Daoy (cell line): Measurements from ENCODE around the gene CFAP46. TPM values are rescaled to one million over a fixed set of nuclear protein-coding genes. Genes with fewer than 3 reads are reported as not detected.
"Not testable (repeated sequence)": the region's sequence is repeated elsewhere in the genome, so short reads cannot be mapped to it uniquely, and the experiment has no call there.

Experiments
- DNase-seq: peaks from one replicate; pipeline ENCODE4 v3.0.0-alpha.2; 2015; ENCODE audit warnings: low read depth
- total RNA-seq: library from RNA; depleted of rRNA; stranded (reverse); fragments of >200 nt; shearing (Covaris generic); gene quantifications from 2 replicates; pipeline ENCODE4 v1.2.3, GENCODE V29; 2014

CFAP46 gene
- total RNA-seq, 1 experiment from 2014 or later, result 4.4 TPM

DNA sequence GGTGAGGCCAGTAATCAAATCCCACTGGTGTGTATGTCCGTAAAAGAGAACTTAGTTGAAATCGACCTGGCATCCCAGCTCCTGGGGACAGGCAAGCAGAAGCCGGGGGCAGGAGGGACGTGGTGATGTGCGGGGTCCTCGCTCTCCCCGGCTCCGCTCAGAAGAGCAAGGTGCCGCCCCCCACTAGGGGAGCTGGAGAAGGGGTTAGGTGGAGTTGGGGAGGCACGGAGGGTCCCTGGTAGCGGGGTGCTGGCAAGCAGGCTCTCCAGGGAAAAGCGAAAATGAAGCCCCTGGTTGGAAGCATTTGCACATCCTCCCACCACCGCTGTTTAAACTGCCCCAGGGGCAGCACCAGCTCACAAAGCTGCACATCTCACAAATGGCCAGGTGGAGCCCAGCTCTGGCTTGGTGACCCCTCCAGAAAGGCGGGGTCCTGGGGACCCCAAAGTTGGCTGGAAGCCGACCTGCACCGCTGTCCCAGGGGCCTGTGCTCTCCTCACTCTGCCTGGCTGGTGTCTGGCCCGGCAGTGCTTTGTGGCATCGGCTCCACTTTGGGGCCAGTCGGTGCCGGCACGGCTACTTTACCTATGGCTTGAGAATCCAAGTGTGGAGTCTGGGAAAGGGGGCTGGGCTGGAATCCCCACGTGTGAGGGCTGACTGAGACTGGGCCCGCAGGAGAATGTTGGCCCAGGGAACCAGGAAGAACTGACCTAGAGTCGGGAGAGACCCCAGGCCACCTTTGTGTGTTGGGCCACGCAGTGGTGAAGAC, 2.9 kb upstream of the CFAP46 start:
- DNase-seq, result no peak

GRCh38 chr10:132944510-132944909, 2.1 kb upstream of the CFAP46 start:
- no peak for DNase-seq

DNA sequence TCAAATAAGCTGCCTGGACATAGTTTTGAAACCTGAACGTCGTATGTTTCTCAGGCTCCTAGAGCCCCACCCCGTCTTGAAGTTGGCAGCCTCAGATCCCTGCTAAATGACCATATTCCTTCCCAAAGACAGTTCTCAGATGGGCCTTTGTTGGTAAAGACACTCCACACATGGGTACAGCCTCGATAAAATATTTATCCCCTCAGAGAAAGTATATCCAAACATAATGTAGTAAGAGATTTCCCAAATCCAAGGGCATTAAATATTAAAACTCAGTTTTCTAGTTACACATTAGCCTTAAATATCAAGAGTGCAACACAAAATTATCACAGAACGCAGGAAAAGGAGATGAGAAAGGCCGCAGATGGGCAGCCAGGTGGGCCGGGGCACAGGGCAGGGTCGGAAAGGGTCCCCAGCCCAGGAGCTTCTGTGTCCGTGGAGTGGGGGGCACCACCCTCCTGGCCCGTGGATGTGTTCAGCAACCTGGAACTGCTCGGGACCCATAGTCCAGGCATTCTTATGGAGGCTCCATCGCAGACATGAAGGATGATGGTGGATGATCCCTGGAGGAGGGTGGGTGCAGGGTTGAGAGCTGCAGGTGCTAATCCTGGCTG, 1.5 kb upstream of the CFAP46 start:
- no peak for DNase-seq

DNA sequence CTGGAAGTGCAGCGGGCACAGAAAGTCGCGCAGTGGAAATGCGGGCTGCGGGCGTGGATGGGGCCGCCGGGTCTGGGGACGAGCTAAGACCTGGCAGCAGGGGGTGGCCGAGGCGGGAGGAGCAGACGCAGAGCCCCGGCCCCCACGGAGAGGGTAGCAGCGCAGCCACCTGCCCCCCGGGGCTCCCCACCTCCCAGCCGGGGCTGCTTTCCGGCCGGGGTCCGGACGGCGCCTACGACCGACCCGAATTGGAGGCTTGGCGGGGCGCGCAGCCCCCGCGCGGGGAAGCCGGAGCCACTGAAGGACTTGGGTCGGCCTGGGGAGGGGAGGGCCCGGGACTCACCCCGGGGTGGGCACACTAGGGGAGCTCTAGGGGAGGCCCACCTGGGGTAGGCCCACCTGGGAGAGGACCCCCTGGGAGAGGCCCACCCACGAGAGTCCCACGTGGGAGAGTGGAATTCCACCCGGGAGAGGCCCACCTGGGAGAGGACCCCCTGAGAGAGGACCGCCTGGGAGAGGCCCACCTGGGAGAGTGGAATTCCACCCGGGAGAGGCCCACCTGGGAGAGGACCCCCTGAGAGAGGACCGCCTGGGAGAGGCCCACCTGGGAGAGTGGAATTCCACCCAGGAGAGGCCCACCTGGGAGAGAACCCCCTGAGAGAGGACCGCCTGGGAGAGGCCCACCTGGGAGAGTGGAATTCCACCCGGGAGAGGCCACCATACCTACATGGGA, 854 bp upstream of the CFAP46 start:
- no peak for DNase-seq

- no peak for DNase-seq
Measured at GRCh38 chr10:132941640-132942051, 724 bp downstream of the CFAP46 start.

- DNase-seq, result peak; percentile 22
Measured at GRCh38 chr10:132940791-132941465, 1.4 kb downstream of the CFAP46 start.

- peak; percentile 75 for DNase-seq
Measured at GRCh38 chr10:132939957-132940790, 2.2 kb downstream of the CFAP46 start.

- no peak for DNase-seq
Measured at GRCh38 chr10:132939378-132939955, 2.9 kb downstream of the CFAP46 start.

- DNase-seq, result peak; percentile 43
Measured at GRCh38 chr10:132938472-132939339, 3.7 kb downstream of the CFAP46 start.

DNA sequence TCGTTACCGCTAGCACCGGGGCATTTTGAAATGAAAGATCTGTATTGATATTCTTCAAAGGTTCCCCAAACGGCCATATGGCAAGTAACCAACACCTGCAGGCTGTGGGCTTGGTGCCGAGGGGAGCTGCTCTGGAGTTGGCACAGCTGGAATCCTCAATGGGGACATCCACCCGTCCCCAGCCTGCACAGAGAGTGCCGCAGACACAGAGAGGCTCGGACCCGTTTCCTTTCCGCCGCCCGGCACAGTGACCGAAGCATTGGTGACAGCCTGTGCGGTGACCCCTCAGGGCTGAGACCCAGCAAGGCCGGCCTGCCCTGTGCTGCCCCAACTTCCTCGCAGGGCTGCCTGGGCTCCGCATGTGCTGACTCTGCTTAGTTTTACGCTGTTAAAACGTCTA, 4.5 kb downstream of the CFAP46 start:
- DNase-seq, result no peak

- DNase-seq, result no peak
Measured at GRCh38 chr10:132934953-132935352, 7.4 kb downstream of the CFAP46 start.

DNA sequence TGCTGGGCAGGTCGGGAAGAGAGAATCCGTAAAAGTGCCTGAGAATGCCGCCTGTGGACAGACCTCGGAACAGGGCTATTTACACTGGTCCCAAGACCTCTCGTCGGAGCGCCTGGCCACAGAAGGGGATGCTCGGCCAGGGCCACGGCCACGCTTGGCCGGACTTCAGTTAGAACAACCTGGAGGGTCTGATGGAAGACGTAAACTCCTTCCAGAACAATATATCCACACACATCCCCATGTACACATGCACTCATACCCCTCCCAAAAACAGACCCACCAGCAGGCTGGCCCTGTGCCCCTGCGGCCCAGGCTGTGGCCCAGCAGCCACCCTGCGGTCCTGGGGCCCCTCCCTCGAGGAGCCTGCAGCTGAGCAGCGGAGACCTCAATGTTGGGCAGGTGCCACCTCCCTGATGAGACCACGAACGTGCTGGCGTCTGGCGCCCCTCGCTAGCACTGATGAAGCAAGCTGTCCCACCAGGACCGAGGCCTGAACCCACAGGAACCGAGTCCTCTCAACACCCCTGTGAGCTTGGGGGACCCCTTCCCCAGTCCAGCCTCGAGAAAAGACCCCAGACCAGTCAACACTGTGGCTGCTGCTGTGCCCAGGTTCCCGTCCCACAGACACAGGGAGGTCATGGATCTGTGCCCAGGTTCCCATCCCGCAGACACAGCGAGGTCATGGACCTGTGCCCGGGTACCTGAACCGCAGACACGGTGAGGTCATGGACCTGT, 8.9 kb downstream of the CFAP46 start:
- DNase-seq, result no peak

- no peak for DNase-seq
Measured at GRCh38 chr10:132932461-132933307, 9.7 kb downstream of the CFAP46 start.

- DNase-seq, result not testable (repeated sequence)
Measured at GRCh38 chr10:132931258-132932250, 10.8 kb downstream of the CFAP46 start.

GRCh38 chr10:132930701-132931100, 11.7 kb downstream of the CFAP46 start:
- DNase-seq, result not testable (repeated sequence)

DNA sequence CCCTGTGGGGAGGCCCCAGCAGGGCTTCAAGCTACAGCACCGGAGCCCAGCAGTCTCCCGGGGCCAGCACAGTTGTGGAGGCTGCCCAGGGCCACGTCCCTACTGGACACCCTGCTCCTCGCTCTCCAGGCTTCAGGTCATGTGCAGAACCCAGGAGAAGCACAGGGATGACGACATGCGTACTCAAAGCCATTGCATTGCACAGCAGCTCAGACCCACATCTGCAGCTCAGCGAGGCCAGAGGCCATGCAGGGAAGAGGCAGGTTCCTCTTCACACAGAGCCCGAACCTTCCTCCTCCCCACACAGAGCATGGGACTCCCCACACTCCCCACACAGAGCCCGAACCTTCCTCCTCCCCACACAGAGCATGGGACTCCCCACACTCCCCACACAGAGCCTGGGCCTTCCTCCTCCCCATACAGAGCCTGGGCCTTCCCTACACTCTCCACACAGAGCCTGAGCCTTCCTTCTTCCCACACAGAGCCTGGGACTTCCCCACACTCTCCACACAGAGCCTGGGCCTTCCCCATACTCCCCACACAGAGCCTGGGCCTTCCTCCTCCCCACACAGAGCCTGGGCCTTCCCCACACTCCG, 12.3 kb downstream of the CFAP46 start:
- no peak for DNase-seq

DNA sequence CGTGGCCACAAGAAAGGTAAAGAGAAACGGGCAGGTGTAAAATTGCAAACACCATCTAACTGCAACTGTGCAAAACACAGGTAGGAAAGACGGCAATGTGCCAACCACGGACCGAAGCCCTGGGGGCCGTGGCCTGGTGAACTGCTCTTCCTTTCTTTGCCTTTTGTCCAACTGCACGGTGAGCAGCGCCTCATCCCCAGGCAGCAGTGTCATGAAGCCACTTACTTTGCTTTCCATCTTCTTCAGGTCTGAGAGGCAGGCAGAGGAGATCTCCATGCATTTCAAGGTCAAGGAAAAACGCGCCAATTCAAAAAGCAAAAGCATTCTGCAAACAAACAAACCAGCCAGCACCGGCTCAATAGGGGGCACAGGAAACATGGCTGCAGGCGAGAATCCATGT, 12.9 kb downstream of the CFAP46 start:
- DNase-seq, result no peak
